Heart left ventricle (tissue), 13 donors: ENCODE data around the gene HOMER1.

Experiments
- CTCF ChIP-seq, 12 donors: fragments of 200-600 bp; sonication (generic) in 4 of 12; IDR thresholded peaks; one replicate each; pipeline versions ENCODE4 v1.5.0 to v1.8.0; 2018 to 2022; ENCODE audit warnings: antibody characterized with exemption in 12 of 12, mild to moderate bottlenecking in 5 of 12
- POLR2A ChIP-seq, 2 donors: fragments of 450-650 bp; IDR thresholded peaks; one replicate each; pipeline ENCODE4 v1.6.1; 2017; ENCODE audit warnings: antibody characterized with exemption in 2 of 2, mild to moderate bottlenecking in 2 of 2, moderate library complexity in 2 of 2
- donor health status: ischemic (EF 13 %, LVEDD 7.1; RV severe dilation, severe dysfunction).
- donor health status: DM: no; HTN: yes; CAD: no.
- donor health status: DM: no; HTN: no; CAD: no.
- donor health status: ischemic (EF 25% LVEDD 6.9; RV normal size, moderate dysfunction).
- donor health status: ischemic (EF 25% LVEDD 5.7; RV mildly dilated, moderate dysfunction).
- donor health status: ischemic (EF 35%, LVEDD 5.7; RV mildly dilated, moderate dysfunction).
- donor health status: nonischemic (EF 11% LVEDD 7.7; RV severe dilation, severe dysfunction).
- donor health status: DM: yes; HTN: yes; CAD: no.
- donor health status: PGD.
- donor health status: ischemic (EF 29% LVEDD 5.4; RV normal size, mild dysfunction).
- donor health status: nonischemic (EF 23%, LVEDD 6.1; RV moderate dilation, normal function).

GRCh38 chr5:79518718-79519117 is 4.8 kb upstream of the HOMER1 start:
- no peak for TF ChIP-seq POLR2A (IDR thresholded peaks at IDR 0.05)
- no peak for TF ChIP-seq CTCF (IDR thresholded peaks at IDR 0.05)
